Stimulated activated CD4-positive, alpha-beta T cell treated with anti-CD3 and anti-CD28 coated beads, TNF-alpha, amount 100 ng/mL, for 24 hours (primary cell): ENCODE measurements around the gene ITGB2.

Experiments used
- DNase-seq, 3 experiments: peaks; one replicate each; pipeline ENCODE4 v3.0.0-alpha.2; 2020; ENCODE audit warnings: low read depth in 3 of 3

Gene ITGB2

DNA sequence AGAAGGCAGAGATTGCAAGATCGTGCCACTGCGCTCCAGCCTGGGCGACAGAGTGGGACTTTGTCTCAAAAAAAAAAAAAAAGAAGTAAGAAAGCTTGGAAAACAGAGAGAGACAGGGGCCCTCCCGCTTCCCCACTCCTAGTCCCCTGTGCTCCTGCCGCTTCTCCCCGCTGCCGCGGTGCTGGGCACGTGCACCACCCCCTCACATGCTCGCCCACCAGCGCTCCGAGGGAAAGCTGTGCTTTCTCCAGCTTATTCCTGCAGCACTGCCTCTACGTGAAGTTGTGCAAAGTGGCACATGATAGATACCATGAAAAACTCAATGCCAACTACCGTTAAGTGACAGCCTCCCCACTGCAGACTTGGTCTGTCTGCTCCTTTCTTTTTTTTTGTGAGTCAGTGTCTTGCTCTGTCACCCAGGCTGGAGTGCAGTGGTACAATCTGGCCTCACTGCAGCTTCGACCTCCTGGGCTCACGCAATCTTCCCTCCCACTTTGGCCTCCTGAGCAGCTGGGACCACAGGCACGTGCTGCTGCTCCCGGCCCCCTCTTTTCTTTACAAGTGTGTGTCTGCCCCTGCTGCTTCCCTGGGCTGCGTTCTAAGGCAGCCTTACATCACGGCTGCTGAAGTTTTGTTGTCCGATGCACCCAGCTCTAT is 34.6 kb upstream of the ITGB2 start:
- DNase-seq, result no peak

DNA sequence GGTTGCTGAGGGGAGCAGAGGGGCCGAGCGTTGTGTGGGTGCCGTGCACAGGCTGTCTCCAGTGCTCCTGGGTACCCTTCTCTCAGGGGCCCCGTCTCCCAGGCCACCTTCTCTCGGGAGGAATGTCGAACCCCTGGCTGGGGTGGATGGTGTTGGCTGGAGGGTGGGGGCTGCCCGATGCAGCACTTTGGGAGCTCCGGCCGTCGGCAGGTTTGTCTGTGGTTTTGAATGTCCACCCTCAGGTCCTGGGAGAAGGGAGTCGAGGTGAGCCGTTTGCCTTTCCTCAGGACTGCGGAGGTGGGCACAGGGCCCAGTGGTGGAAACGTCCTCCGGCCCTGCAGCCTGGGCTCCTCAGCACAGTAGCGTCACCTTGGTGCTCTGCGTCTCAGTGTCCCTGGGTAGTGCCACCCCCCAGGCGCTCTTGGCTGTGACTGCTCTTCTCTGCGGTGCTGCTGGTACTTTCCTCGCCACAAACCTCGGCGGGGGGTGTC is 33.6 kb upstream of the ITGB2 start:
- DNase-seq, result no peak

DNA sequence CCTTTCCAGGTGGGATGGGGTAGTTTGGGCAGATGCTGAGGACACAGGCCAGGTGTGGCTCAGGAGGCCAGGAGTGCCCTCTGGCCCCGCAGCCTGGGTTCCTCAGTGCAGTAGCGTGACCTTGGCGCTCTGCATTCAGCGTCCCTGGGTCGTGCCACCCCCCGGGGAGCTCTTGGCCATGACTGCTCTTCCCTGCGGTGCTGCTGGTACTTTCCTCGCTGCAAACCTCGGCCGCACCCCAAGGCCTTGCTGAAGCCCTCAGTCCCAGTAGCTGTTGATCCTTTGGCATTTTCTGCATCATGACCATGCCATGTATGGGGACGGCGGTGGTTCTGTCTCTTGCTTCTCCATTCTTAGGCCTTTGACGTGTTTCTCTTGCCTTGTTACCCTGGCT is 32.9 kb upstream of the ITGB2 start:
- DNase-seq, result no peak

DNA sequence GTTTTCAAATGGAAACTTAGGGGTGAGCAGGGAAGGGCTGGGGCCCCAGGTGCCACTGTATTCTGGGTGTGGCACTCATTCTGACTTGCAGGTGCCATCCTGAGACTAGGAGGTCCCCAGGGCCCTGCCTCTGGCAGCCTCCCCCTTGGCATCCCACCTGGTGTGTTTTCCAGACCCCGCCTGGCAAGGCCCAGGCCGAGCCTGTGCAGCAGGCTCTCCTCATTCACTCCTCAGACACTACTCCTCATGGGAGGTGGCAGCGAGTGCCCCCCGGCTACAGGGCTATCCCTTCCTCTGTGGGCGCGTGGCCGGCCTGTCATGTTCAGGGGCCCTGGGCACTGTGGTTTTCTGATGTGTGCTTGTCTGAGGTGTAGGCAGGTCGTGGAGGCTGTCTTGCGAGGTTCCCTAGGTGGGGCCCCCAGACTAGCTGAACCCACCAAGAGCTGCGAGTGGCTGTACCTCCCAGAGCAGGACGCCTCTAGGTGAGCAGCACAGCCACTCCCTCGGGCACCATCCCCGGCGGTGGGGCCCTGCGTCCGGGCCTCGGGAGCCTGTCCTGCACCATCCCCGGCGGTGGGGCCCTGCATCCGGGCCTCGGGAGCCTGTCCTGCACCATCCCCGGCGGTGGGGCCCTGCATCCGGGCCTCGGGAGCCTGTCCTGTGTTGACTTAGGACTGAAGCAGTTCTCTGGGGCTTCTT is 32.4 kb upstream of the ITGB2 start:
- no peak for DNase-seq

DNA sequence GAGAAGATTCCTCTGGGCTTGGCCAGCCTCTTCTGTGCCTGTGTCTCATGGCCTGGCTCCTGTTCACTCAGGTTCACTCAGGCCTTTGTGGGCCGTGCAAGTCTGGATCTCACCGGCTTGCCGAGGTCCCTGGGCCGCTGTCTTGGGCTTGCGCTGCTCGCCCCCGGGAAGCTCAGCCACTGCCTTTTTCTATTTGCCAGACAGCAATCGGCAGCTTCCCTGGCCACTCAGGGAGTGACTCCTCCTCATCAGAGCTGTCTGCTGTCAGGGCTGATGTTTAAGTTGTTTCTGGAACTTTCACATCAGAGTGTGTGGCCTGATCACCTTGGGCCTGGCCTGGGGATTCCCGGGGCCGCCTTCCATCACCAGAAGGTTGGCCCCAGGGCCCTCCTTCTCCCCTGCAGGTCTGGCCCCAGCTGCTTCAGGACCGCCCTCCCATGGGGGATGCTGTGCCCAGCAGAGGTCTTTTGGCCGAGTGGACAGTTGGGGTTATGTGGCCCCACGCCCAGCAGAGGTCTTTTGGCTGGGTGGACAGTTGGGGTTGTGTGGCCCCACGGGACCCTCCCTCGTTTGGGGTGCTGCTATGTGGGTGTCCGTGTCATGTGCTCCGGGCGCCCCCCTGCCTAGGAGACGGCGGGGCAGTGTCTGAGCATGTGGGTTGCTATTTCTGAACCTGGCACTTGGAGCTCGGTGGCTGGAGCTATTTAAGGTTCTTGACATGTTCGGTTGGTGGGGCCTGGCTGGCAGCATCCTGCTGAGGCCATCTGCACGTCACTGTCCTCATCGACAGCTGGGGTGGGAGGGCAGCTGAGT is 31.6 kb upstream of the ITGB2 start:
- DNase-seq, result no peak

DNA sequence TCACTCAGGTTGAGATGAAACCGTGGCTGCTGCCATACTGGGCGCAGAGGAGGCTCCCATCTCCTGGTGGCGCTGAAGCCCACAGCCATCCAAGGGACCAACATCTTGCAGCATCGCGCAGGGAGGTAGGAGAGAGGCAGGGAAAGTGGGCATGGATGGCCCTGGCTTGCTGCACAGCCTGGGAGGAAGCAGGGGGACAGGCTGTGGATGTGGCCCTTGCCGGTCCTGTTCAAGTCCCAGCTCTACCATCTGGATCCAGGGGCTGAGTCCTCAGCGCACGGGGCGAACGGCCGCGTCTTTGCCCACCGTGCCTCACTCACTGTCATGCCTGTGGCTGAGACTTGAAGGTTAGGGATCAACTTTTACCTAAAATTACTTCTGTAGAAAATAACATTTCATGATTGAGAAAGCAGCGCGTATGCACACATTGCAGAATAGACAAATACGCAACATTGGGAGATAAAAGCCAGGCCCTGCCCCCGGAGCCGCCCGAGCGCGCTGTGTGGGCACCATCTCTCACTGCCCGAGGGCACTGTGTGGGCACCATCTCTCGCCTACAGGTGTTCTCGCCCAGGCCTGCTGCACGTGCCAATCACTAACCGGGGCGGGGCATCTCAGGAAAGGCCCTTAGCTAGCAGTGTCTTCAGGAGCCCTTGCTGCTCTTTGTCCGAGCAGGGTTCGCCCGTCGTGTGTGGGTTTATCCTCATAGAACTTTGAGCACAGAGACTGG is 30.7 kb upstream of the ITGB2 start:
- DNase-seq, result no peak

DNA sequence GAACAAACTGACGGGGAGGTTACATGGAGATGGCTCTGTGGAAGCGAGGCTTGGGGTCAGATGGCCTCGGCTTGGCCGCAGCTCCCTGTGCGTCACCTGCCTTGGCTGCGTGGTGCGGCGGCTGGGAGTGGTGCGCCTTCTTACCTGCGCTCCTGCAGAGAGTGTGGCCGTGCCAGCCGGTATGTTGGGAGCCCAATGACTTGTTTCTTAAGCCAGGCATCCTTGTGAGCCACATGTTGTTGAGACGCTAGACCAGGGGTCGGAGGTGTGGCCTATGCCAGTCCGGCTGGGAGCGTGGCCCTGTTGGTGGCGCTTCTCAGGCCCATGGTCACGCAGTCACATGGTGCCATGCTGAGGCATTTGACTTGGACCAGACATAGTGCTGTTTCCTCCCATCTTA is 29.7 kb upstream of the ITGB2 start:
- DNase-seq, result no peak

DNA sequence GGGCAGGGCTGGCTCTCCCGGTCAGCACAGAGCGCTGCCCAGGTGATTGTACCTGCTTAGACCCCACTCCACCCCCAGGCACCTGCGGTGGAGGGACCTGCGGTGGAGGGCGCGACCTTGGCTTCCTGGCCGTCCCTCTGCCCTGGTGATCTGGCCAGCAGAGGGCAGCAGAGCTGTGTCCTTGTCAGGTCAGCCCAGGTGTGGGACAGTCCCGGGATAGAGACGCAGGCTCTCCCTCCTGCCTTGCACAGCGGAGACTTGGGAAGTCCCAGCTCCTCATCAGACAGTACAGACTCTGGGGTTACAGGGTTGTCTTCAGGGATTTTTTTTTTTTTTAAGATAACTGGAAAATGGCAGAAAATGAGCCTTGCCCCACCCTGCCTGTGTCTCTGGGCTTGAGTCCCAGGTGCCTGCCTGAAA is 29.1 kb upstream of the ITGB2 start:
- DNase-seq, result peak; percentile 61 to 79 (median 72)

DNA sequence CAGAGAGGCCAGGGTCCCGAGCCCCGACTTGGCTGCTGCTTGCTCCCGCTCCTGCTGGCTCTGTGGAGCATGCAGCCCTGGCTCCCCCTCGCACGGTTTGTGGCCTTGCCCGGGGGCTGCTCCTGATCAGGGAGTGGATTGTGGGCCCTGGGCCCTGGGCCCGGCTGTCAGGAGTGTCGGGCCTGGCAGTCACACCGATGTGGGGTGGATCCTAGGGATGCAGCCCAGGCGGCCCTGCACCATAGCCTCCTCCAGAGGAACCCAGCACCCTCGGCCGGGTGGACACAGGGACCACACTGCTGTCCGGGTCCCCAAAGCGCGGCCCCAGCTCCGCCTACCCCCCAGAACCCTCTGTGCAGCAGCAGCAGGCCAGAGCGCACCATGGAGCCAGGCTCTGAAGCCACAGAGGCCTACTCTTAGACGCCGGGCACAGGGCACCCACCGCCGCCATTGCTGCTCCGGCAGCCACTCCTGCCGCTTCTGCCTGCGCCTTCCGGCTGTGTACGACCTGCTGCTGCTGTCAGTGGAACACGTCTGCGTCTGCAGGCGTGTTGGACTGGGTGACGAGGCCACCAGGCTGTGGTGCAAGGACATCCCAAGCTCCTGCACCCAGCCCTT is 28.6 kb upstream of the ITGB2 start:
- DNase-seq, result no peak

DNA sequence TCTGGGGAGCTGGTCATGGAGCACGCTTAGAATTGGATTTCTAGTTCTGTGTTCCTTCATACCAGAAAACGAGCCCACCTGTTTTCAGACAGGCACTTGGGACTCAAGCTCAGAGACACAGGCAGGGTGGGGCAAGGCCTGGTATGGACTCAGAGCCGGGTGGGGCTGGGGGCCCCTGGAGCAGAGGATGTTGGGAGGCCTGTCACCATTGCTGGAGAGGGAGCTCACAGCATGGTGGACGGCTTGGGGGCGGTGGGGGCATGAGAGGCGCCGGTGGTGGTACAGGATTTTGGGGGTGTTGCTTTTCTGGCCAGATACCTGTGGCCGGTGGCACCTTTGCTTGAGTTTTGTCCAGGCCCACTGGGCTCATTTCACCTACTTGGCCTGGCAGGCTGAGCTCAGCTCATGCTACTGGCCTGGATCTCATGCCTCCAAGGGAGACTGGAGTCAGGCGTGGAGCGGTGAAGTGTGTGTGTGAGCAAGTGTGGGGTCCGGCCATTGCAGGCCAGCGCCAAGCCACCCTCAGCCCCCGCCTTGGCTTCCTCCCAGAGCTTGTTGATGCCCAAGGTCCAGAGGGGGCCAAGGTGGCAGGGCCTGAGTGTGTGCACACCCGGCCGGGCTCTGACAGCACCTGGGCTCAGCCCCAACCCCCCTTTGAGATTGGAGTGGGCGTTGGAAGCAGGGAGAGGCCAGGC is 27.9 kb upstream of the ITGB2 start:
- DNase-seq, result no peak

DNA sequence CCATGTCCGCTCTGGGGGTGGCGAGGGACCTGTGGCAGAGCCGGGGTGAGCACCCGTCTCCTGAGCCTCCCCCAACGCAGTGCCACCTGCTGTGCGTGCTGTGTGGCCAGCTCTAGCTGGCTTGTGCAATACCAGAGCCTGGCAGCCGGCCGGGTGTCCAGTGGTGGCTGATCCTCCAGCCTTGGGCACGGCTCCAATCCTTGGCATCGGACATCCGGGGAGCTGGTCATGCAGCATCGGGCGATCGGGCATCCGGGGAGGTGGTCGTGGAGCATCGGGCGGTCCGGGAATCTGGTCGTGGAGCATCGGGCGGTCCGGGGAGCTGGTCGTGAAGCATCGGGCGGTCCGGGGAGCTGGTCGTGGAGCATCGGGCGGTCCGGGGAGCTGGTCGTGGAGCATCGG is 27.2 kb upstream of the ITGB2 start:
- no peak for DNase-seq

DNA sequence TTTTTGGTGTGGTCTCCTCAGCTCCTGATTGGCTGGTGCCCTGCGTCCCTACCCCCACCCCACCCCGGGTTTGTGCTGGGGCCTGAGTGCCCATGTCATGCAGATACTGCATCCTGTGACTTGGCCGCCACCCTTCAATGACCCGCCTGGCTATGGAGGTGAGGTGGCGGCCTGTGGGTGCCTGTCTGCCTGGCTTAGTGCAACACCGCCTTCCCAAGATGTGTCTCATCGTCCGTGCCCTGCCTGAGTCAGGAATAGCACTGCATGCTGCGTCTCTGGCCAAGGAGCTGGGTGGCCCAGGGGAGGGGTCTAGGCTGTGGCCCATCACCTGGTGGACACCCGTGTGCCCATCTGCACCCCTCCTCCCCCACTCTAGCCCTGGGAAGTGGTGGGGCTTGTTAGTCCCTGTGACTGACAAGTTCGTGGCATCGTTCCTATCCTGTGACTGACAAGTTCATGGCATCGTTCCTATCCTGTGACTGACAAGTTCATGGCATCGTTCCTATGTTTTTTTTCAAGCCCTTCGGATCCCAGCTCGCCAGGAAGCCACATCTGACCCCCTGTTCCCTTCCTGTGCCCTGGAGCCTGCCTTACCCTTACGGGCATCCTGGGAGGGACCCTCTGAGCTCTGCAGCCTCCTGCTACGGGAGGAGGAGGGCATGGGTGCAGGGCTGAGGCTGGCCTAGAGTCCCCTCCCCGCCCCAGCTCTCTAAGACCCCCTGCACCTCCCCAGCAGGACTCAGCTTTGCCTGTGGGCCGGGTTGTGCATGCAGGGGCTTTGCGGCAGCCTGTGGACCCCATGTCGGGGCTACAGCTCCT is 26.6 kb upstream of the ITGB2 start:
- no peak for DNase-seq

DNA sequence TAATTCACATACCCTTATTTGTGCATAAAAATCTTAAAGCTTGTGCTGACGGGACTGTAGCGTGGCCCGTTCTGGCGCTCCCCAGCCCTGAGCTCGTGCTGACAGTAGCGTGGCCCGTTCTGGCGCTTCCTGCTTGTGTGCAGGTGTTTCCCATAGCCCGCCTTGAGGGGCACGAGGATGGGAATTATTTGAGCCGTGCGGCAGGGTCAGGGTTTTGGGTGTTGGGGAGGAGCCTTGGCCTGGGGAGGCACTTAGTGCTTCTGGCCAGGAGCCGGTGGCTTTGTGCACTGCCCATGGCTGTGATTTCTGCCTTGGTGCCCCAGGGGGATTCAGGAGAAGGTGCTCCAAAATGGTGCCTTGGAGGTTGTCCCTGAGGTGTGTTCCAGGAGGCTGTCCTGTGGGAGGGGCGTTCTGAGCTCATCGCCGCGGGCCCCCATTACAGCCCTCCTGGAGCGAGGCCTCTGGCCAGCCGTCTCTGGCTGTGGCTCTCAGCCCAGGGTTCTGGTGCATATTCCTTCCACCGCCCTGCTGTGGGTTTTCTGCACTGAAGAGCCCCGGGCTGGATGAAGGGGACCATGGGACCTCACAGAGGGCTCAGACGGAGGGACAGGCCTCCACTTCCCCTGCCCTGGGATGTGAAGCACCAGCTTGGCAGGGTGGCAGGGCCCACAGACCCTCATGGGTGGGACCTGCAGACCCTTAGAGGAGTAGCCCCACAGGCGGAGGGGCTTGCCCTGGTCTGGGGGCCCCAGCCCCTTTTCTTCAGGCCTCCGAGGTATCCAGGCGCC is 25.7 kb upstream of the ITGB2 start:
- no peak for DNase-seq

DNA sequence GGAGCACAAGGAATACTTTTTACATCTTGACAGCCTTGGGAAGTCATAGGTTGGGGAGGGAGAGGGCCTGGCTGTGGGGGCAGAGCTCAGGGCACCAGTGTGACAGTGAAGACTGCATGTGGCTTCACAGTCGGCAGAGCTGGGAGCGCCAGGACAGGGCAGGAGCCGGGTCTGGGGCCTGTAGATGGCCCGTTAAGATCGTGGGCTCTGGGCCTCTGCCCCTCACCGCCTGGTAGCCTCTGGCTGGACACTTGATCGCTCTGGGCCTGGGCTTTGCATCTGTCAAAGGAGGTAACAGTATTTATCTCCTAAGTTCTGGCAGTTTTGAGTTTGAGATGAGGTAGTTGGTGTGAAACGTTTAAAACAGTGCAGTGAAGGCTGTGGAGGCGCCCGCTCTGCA is 23.9 kb upstream of the ITGB2 start:
- no peak for DNase-seq

DNA sequence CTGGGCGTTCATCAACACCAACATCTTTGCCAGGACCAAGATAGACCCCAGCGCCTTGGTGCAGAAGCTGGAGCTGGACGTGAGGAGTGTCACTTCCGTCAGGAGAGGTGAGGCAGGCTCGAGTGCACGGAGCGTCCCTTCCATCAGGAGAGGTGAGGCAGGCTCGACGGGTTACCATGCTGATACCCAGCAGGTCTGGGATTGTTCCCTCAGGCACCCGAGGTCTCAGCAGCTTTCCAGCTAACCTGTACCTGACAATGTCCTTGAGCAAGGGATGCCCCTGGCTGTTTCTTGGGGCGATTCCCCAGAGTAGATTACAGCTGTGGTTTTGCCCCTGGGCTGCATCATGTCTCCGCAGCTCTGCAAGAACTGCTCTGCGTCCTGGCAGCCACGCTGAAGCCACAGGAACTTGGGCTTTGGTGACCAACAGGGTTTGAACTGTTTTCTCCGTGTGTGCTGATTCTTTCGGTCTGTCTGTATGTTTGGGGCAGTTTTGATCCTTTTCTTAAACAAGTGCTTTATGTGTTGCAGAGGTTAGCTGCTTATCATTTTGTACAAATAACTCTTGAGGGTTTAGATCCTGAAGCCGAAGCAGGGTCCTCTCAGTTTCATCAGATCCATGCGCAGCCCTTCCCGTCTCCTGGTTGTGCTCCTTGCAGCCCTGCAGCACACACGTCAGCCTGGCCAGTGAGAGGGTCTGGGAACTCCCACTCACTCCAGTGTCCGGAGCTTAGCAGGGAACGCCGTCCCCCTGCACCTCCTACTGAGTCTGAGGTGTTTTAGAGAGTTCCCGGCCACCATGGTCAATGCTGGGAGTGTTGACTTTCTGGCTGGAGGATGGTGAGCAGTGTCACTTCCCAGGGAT is 23.2 kb upstream of the ITGB2 start:
- DNase-seq, result no peak

DNA sequence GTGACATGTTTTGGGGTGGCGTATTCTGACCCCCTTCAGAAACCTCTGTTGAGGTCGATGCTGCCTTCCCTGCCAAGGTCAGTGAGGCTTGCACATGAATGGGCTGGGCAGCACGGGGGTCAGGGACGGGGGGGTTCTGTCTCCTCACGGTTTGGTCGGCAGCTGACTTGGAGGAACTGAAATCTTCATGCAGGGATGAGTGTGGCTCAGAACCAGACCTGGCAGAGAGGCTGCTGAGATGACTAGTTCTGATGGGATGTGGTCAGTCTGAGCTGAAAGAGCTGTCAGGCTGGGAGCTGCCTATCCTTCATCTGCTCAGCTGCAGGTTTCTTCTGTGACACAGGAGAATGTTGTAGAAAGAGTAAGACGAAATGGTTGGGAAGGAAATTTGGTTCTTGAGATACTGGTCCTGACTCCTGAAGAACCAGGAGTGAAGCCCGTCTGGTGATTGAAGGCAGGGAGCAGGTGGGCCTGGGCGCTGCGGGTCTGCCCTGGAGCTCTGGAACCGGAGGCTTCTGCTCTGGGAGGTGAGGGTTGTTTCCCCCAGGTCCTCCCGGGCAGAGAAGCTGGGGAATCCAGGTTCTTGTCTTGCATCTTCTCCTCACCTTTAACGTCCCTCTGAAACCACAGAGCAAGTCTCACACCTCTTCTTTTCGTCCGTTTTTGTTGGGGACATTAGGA is 22.4 kb upstream of the ITGB2 start:
- no peak for DNase-seq

DNA sequence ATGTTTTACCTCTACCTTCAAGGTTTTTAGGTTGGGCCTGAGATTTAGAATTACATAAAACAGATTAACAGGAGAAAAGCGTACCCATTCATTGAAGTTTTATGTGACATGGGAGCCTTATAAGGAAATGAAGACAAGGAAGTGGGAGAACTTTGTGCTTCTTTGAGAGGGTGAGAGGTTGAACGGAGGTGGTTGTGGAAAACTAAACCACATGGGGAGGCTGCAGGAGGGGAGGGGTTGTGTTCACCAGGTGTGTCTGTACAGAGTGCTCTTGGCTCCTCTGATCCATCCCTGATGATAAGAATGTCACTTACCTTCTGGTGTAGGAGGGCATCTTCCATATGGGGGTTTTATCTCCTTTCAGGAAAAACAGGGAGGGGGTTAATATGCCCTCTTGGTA is 21.9 kb upstream of the ITGB2 start:
- no peak for DNase-seq

DNA sequence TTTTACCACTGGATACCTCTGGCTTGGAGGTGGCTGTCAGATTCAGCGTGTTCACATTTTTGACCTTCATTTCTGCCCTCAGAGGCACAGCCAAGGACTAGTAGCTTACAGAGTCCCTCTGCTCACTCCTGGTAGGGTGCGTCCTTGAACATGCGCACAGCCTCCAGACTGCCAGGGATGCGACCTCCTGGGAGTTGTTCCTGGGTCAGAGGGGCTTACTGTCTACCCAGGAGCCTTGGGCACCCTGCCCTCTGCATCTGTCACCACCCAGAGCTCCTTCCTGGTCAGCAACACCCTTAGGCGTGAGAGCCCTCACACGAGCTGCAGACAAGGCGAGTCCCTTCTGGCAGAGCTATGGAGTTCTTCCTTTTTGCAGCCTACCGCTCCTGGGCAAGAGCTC is 20.9 kb upstream of the ITGB2 start:
- DNase-seq, result no peak
